ENCODE measurements around the gene SEMA5A.

Gene SEMA5A

GRCh38 chr5:9066349-9066748 lies 479.5 kb downstream of the SEMA5A start:
- no peaks in the 10 kb centered on the region for H3K4me1 Mint-ChIP-seq (ENCODE audit: low read depth)
- no peaks in the 10 kb centered on the region for H3K27me3 Mint-ChIP-seq
- no peaks in the 10 kb centered on the region for H3K36me3 Mint-ChIP-seq
- H3K9me3 Mint-ChIP-seq (ENCODE audit: low read depth): peaks cover 12% of the 10 kb centered on the region
- no peak overlapping the region for H3K4me3 Mint-ChIP-seq
- no peak overlapping the region for H3K27ac Mint-ChIP-seq

- no peak overlapping the region for H3K4me3 Mint-ChIP-seq
- H3K9me3 Mint-ChIP-seq (ENCODE audit: low read depth): peaks cover 12% of the 10 kb centered on the region
- H3K27me3 Mint-ChIP-seq: no peaks in the 10 kb centered on the region
- no peak overlapping the region for H3K27ac Mint-ChIP-seq
- H3K36me3 Mint-ChIP-seq: no peaks in the 10 kb centered on the region
- no peaks in the 10 kb centered on the region for H3K4me1 Mint-ChIP-seq (ENCODE audit: low read depth)
Observed at GRCh38 chr5:9063615-9064245, 482.1 kb downstream of the SEMA5A start.

- H3K36me3 Mint-ChIP-seq: no peaks in the 10 kb centered on the region
- H3K4me1 Mint-ChIP-seq (ENCODE audit: low read depth): no peaks in the 10 kb centered on the region
- no peak overlapping the region for H3K4me3 Mint-ChIP-seq
- no peak overlapping the region for H3K27ac Mint-ChIP-seq
- no peaks in the 10 kb centered on the region for H3K27me3 Mint-ChIP-seq
- peaks cover 11% of the 10 kb centered on the region for H3K9me3 Mint-ChIP-seq (ENCODE audit: low read depth)
Observed at GRCh38 chr5:9062873-9063272, 483.0 kb downstream of the SEMA5A start.

- Mint-ChIP-seq H3K27ac (no peak overlapping the region), H3K27me3 (no peaks in the 10 kb centered on the region), H3K36me3 (no peaks in the 10 kb centered on the region), H3K4me3 (no peak overlapping the region), H3K9me3 (ENCODE audit: low read depth) (peaks cover 3% of the 10 kb centered on the region), H3K4me1 (ENCODE audit: low read depth) (no peaks in the 10 kb centered on the region)
Observed at GRCh38 chr5:9059920-9060691, 485.8 kb downstream of the SEMA5A start.

GRCh38 chr5:9058666-9059065 lies 487.2 kb downstream of the SEMA5A start:
- no peaks in the 10 kb centered on the region for H3K4me1 Mint-ChIP-seq (ENCODE audit: low read depth)
- peaks cover 3% of the 10 kb centered on the region for H3K9me3 Mint-ChIP-seq (ENCODE audit: low read depth)
- no peaks in the 10 kb centered on the region for H3K27me3 Mint-ChIP-seq
- H3K36me3 Mint-ChIP-seq: no peaks in the 10 kb centered on the region
- H3K27ac Mint-ChIP-seq: no peak overlapping the region
- no peak overlapping the region for H3K4me3 Mint-ChIP-seq

GRCh38 chr5:9058161-9058560 lies 487.7 kb downstream of the SEMA5A start:
- Mint-ChIP-seq H3K27ac (no peak overlapping the region), H3K4me1 (ENCODE audit: low read depth) (no peaks in the 10 kb centered on the region), H3K9me3 (ENCODE audit: low read depth) (peaks cover 3% of the 10 kb centered on the region), H3K27me3 (no peaks in the 10 kb centered on the region), H3K36me3 (no peaks in the 10 kb centered on the region), H3K4me3 (no peak overlapping the region)

- Mint-ChIP-seq H3K27ac (no peak overlapping the region), H3K9me3 (ENCODE audit: low read depth) (peaks cover 3% of the 10 kb centered on the region), H3K36me3 (no peaks in the 10 kb centered on the region), H3K4me1 (ENCODE audit: low read depth) (no peaks in the 10 kb centered on the region), H3K4me3 (no peak overlapping the region), H3K27me3 (no peaks in the 10 kb centered on the region)
Observed at GRCh38 chr5:9057406-9058000, 488.4 kb downstream of the SEMA5A start.

- Mint-ChIP-seq H3K4me1 (ENCODE audit: low read depth) (no peaks in the 10 kb centered on the region), H3K9me3 (ENCODE audit: low read depth) (peaks cover 3% of the 10 kb centered on the region)
Observed at GRCh38 chr5:9056046-9056445, 489.8 kb downstream of the SEMA5A start.

GRCh38 chr5:9054821-9055589 lies 490.9 kb downstream of the SEMA5A start:
- Mint-ChIP-seq H3K4me3 (no peak overlapping the region), H3K9me3 (ENCODE audit: low read depth) (peaks cover 9% of the 10 kb centered on the region), H3K27ac (no peak overlapping the region), H3K27me3 (no peaks in the 10 kb centered on the region), H3K4me1 (ENCODE audit: low read depth) (no peaks in the 10 kb centered on the region), H3K36me3 (no peaks in the 10 kb centered on the region)

More at GRCh38 chr5:9056046-9056445, 489.8 kb downstream of the SEMA5A start:
- no peaks in the 10 kb centered on the region for H3K27me3 Mint-ChIP-seq
- no peak overlapping the region for H3K27ac Mint-ChIP-seq
- no peaks in the 10 kb centered on the region for H3K36me3 Mint-ChIP-seq
- H3K4me3 Mint-ChIP-seq: no peak overlapping the region

- Mint-ChIP-seq H3K9me3 (ENCODE audit: low read depth) (peaks cover 9% of the 10 kb centered on the region), H3K27me3 (no peaks in the 10 kb centered on the region), H3K4me3 (no peak overlapping the region), H3K4me1 (ENCODE audit: low read depth) (no peaks in the 10 kb centered on the region), H3K27ac (no peak overlapping the region), H3K36me3 (no peaks in the 10 kb centered on the region)
Observed at GRCh38 chr5:9054322-9054721, 491.6 kb downstream of the SEMA5A start.

GRCh38 chr5:9052421-9052820 lies 493.5 kb downstream of the SEMA5A start:
- no peaks in the 10 kb centered on the region for H3K36me3 Mint-ChIP-seq
- H3K4me1 Mint-ChIP-seq (ENCODE audit: low read depth): no peaks in the 10 kb centered on the region
- H3K4me3 Mint-ChIP-seq: no peak overlapping the region
- peaks cover 9% of the 10 kb centered on the region for H3K9me3 Mint-ChIP-seq (ENCODE audit: low read depth)
- no peak overlapping the region for H3K27ac Mint-ChIP-seq
- H3K27me3 Mint-ChIP-seq: no peaks in the 10 kb centered on the region

GRCh38 chr5:9051779-9052178 lies 494.1 kb downstream of the SEMA5A start:
- peaks cover 10% of the 10 kb centered on the region for H3K9me3 Mint-ChIP-seq (ENCODE audit: low read depth)
- H3K27me3 Mint-ChIP-seq: no peaks in the 10 kb centered on the region
- no peaks in the 10 kb centered on the region for H3K36me3 Mint-ChIP-seq
- H3K4me1 Mint-ChIP-seq (ENCODE audit: low read depth): no peaks in the 10 kb centered on the region
- no peak overlapping the region for H3K27ac Mint-ChIP-seq
- no peak overlapping the region for H3K4me3 Mint-ChIP-seq

- H3K27me3 Mint-ChIP-seq: no peaks in the 10 kb centered on the region
- no peaks in the 10 kb centered on the region for H3K36me3 Mint-ChIP-seq
- no peak overlapping the region for H3K27ac Mint-ChIP-seq
- no peaks in the 10 kb centered on the region for H3K4me1 Mint-ChIP-seq (ENCODE audit: low read depth)
- H3K4me3 Mint-ChIP-seq: no peak overlapping the region
- H3K9me3 Mint-ChIP-seq (ENCODE audit: low read depth): peaks cover 10% of the 10 kb centered on the region
Observed at GRCh38 chr5:9047932-9048331, 497.9 kb downstream of the SEMA5A start.

- Mint-ChIP-seq H3K27me3 (no peaks in the 10 kb centered on the region), H3K9me3 (ENCODE audit: low read depth) (peaks cover 10% of the 10 kb centered on the region), H3K36me3 (no peaks in the 10 kb centered on the region), H3K4me1 (ENCODE audit: low read depth) (no peaks in the 10 kb centered on the region), H3K4me3 (no peak overlapping the region), H3K27ac (no peak overlapping the region)
Observed at GRCh38 chr5:9046756-9047481, 499.0 kb downstream of the SEMA5A start.
